AG09309 (cell line): ENCODE data around the gene OLAH.

Experiments used
- DNase-seq: peaks from one replicate; pipeline ENCODE4 v3.0.0-alpha.2; 2010; ENCODE audit warnings: low read depth
- H3K4me3 ChIP-seq: 2 replicates; pipeline ENCODE4 v1.5.1; 2011; ENCODE audit warnings: mild to moderate bottlenecking, low read depth, low read length, moderate library complexity; ENCODE audit not compliant: control insufficient read depth
- CTCF ChIP-seq: IDR thresholded peaks from 2 replicates; pipeline ENCODE4 v1.5.1; 2011; ENCODE audit warnings: mild to moderate bottlenecking, low read depth, low read length, inconsistent platforms; ENCODE audit not compliant: insufficient read depth, control insufficient read depth; ENCODE audit errors: missing control alignments

OLAH gene

GRCh38 chr10:15035385-15036301, 8.1 kb upstream of the OLAH start:
- H3K4me3 ChIP-seq: no peak overlapping the region
- DNase-seq: no peak
- no peak for TF ChIP-seq CTCF

- no peak overlapping the region for H3K4me3 ChIP-seq
- DNase-seq: no peak
- TF ChIP-seq CTCF: no peak
Observed at GRCh38 chr10:15037691-15038090, 6.1 kb upstream of the OLAH start.

GRCh38 chr10:15038416-15038815, 5.3 kb upstream of the OLAH start:
- H3K4me3 ChIP-seq: no peak overlapping the region
- no peak for TF ChIP-seq CTCF
- no peak for DNase-seq

GRCh38 chr10:15045380-15045779, 1.6 kb downstream of the OLAH start:
- H3K4me3 ChIP-seq: no peak overlapping the region
- TF ChIP-seq CTCF: no peak
- no peak for DNase-seq

GRCh38 chr10:15046626-15047025, 2.9 kb downstream of the OLAH start:
- no peak for TF ChIP-seq CTCF
- peak; percentile 25 for DNase-seq
- no peak overlapping the region for H3K4me3 ChIP-seq

GRCh38 chr10:15049533-15049932, 5.8 kb downstream of the OLAH start:
- no peak for DNase-seq
- no peak overlapping the region for H3K4me3 ChIP-seq
- TF ChIP-seq CTCF: no peak

GRCh38 chr10:15052121-15052520, 8.4 kb downstream of the OLAH start:
- DNase-seq: no peak
- no peak overlapping the region for H3K4me3 ChIP-seq
- TF ChIP-seq CTCF: no peak
